Measurements from ENCODE around the gene PCDH8. TPM values are rescaled to one million over a fixed set of nuclear protein-coding genes. Genes with fewer than 3 reads are reported as not detected.

PCDH8 gene
- total and polyA plus RNA-seq, 10 of the 15 experiments (the other 5 are each of a cell fraction or from before 2014, with no cell fraction given), result 0.03 to 0.86 (median 0.45) TPM; not detected in 1

- Histone ChIP-seq H3K36me3 (ENCODE audit: control insufficient read depth in 2 of 2, insufficient read depth in 2 of 2, low read length in 1 of 2) (no peaks in the 10 kb centered on the region), H3K9me3 (replicated peaks; ENCODE audit: control insufficient read depth, insufficient read depth, low read length) (no peaks in the 10 kb centered on the region), H3K4me3 (no peak overlapping the region), H3K27me3 (replicated peaks in 1 of 2; ENCODE audit: control insufficient read depth in 2 of 2, insufficient read depth in 2 of 2, low read length in 1 of 2) (no peaks in the 10 kb centered on the region), H3K4me1 (ENCODE audit: control insufficient read depth, insufficient read depth, low read length) (peaks cover 9% of the 10 kb centered on the region), H3K9ac (ENCODE audit: control insufficient read depth, insufficient read depth, low read length) (no peak overlapping the region), H3K79me2 (ENCODE audit: control insufficient read depth, insufficient read depth, low read length) (no peaks in the 10 kb centered on the region), H4K20me1 (ENCODE audit: control insufficient read depth, insufficient read depth) (no peaks in the 10 kb centered on the region), H3K27ac (ENCODE audit: control insufficient read depth, insufficient read depth) (no peak overlapping the region), H3K4me2 (ENCODE audit: control insufficient read depth, insufficient read depth) (no peak overlapping the region), H2AFZ (ENCODE audit: control insufficient read depth, low read depth, low read length) (no peak overlapping the region)
- DNase-seq (ENCODE audit: low read depth, low spot score) (no peak), ATAC-seq (peak; percentile 62), FAIRE-seq (no peak)
- WGBS (ENCODE audit: insufficient coverage, insufficient replicate concordance, low lambda C conversion rate, missing lambda C conversion rate), result 41% methylated on average over 3 of the region's 3 CpGs
- BruUV-seq (replicated peaks), result no TSS peak
- POLR2A ChIA-PET, result no interaction called here
- CTCF ChIA-PET, result interaction anchor here (0.6 to 3.7 kb wide), 17 partner anchors 9 to 276 kb away, joined by 3 to 44 read pairs (median 3); no protein-coding TSS in a partner anchor
- RAD21 ChIA-PET (ENCODE audit: unreplicated experiment), result interaction anchor here (1.3 to 2.0 kb wide), 2 partner anchors 106 to 197 kb away, joined by 4 to 7 read pairs; no protein-coding TSS in a partner anchor
- in situ Hi-C loops (cut with MboI), result no loop called here
- SMC1A ChIA-PET (ENCODE audit: uncharacterized antibody, unreplicated experiment), result interaction anchor here (1.3 to 2.0 kb wide), 2 partner anchors 106 to 289 kb away, joined by 5 to 8 read pairs; no protein-coding TSS in a partner anchor
- intact Hi-C loops (cut with micrococcal nuclease; ENCODE audit: unreplicated experiment), result loop anchor here (2.0 kb wide), 1 partner anchor 106 kb away; no protein-coding TSS in a partner anchor
- TF ChIP-seq JUND (IDR thresholded peaks at IDR 0.05; ENCODE audit: low read depth, low read length), result no peak
- no peak for TF ChIP-seq BACH1 (IDR thresholded peaks at IDR 0.05; ENCODE audit: borderline replicate concordance)
- no peak for TF ChIP-seq ZNF384 (IDR thresholded peaks at IDR 0.05; ENCODE audit: borderline replicate concordance, low read depth, low read length)
- no peak for TF ChIP-seq ZNF592 (IDR thresholded peaks at IDR 0.05)
- TF ChIP-seq RBBP5 (conservative IDR thresholded peaks at IDR 0.05), result no peak
- no peak for TF ChIP-seq CEBPZ (IDR thresholded peaks at IDR 0.05; ENCODE audit: low read depth, low read length)
- no peak for TF ChIP-seq PML (IDR thresholded peaks at IDR 0.05; ENCODE audit: low read length)
- TF ChIP-seq E4F1 (IDR thresholded peaks at IDR 0.05; ENCODE audit: borderline replicate concordance, partially characterized antibody), result no peak
- TF ChIP-seq PBX3 (IDR thresholded peaks at IDR 0.05; ENCODE audit: insufficient replicate concordance, low read depth, low read length), result no peak
- TF ChIP-seq SMC3 (IDR thresholded peaks at IDR 0.05; ENCODE audit: borderline replicate concordance, low read length), result peak; percentile 42; the same call in 1 of the 2 replicates
- no peak for TF ChIP-seq ZNF622 (IDR thresholded peaks at IDR 0.05)
Measured at GRCh38 chr13:52862358-52863206, 14.1 kb upstream of the PCDH8 start.

Measured in GM12878 (cell line).